PC-3 (cell line): ENCODE measurements around the gene GBX2. TPM values are rescaled to one million over a fixed set of nuclear protein-coding genes. Genes with fewer than 3 reads are reported as not detected.

Source experiments
- ATAC-seq: fragments of 200-7000 bp; cut with Tn5 transposase; 2 replicates; pipeline ENCODE4 v1.9.1; 2020; ENCODE audit warnings: mild to moderate bottlenecking, moderate library complexity
- BruUV-seq: library from RNA; stranded (reverse); fragments of 400-500 nt; replicated peaks from 2 replicates; lab custom pipeline; 2021; lab: Mats Ljungman, UMichigan
- CTCF ChIA-PET: fragments of 300-600 bp; sonication (Branson Sonifier 250); formaldehyde crosslinking; loops from one replicate; lab custom pipeline; 2022; ENCODE audit warnings: antibody characterized with exemption; lab: Charles Lee
- POLR2A ChIA-PET: fragments of 300-600 bp; sonication (Branson Sonifier 250); formaldehyde crosslinking; loops from one replicate; lab custom pipeline; 2022; ENCODE audit warnings: antibody characterized with exemption; ENCODE audit not compliant: unreplicated experiment; lab: Charles Lee
- DNase-seq: peaks from one replicate; pipeline ENCODE4 v3.0.0-alpha.2; 2015
- H2AFZ ChIP-seq: fragments of 300-600 bp; sonication (generic); 2 replicates; pipeline ENCODE4 v1.6.0; 2016; ENCODE audit warnings: antibody characterized with exemption, low read length
- H3F3A ChIP-seq: fragments of 300-600 bp; sonication (generic); one replicate; pipeline ENCODE4 v1.6.0; 2017; ENCODE audit warnings: antibody characterized with exemption, low read length, control low read depth, mild to moderate bottlenecking; ENCODE audit not compliant: unreplicated experiment
- H3K27ac ChIP-seq: fragments of 300-600 bp; sonication (generic); 2 replicates; pipeline ENCODE4 v1.5.1; 2016; ENCODE audit warnings: mild to moderate bottlenecking, low read length
- H3K27me3 ChIP-seq: fragments of 300-600 bp; sonication (generic); 2 replicates; pipeline ENCODE4 v1.6.1; 2016; ENCODE audit warnings: low read length, mixed read lengths
- H3K36me3 ChIP-seq: fragments of 300-600 bp; sonication (generic); 2 replicates; pipeline ENCODE4 v1.6.1; 2016; ENCODE audit warnings: low read depth, mixed run types, low read length, mixed read lengths
- H3K4me1 ChIP-seq: fragments of 300-600 bp; sonication (generic); 2 replicates; pipeline ENCODE4 v1.5.1; 2016; ENCODE audit warnings: low read length; ENCODE audit not compliant: insufficient read depth
- H3K4me2 ChIP-seq: fragments of 300-600 bp; sonication (generic); 2 replicates; pipeline ENCODE4 v1.6.0; 2016; ENCODE audit warnings: low read length
- H3K4me3 ChIP-seq: fragments of 300-600 bp; sonication (generic); 2 replicates; pipeline ENCODE4 v1.5.1; 2016; ENCODE audit warnings: mild to moderate bottlenecking, low read length, mixed read lengths
- H3K79me2 ChIP-seq: fragments of 300-600 bp; sonication (generic); 2 replicates; pipeline ENCODE4 v1.6.1; 2017; ENCODE audit warnings: low read length, mixed read lengths
- H3K9ac ChIP-seq: fragments of 300-600 bp; sonication (generic); 2 replicates; pipeline ENCODE4 v1.6.0; 2016; ENCODE audit warnings: mild to moderate bottlenecking, low read length
- H3K9me2 ChIP-seq: fragments of 300-600 bp; sonication (generic); replicated peaks from 2 replicates; pipeline ENCODE4 v1.6.1; 2016; ENCODE audit warnings: mixed run types, low read length, mixed read lengths
- H3K9me3 ChIP-seq: fragments of 300-600 bp; sonication (generic); 2 replicates; pipeline ENCODE4 v1.6.1; 2016; ENCODE audit warnings: low read length, mixed read lengths
- H4K20me1 ChIP-seq: fragments of 300-600 bp; sonication (generic); 2 replicates; pipeline ENCODE4 v1.6.1; 2016; ENCODE audit warnings: low read length, mixed read lengths
- CTCF ChIP-seq: fragments of 300-600 bp; sonication (generic); conservative IDR thresholded peaks from 2 replicates; pipeline ENCODE4 v1.5.1; 2017; ENCODE audit warnings: antibody characterized with exemption, low read depth, mild to moderate bottlenecking, low read length
- EZH2 ChIP-seq: fragments of 300-600 bp; sonication (generic); IDR thresholded peaks from one replicate; pipeline ENCODE4 v1.6.1; 2017; ENCODE audit warnings: antibody characterized with exemption, mild to moderate bottlenecking, low read length; ENCODE audit not compliant: unreplicated experiment
- EZH2phosphoT487 ChIP-seq: fragments of 300-600 bp; sonication (generic); IDR thresholded peaks from 2 replicates; pipeline ENCODE4 v1.6.1; 2018; ENCODE audit warnings: mild to moderate bottlenecking, antibody characterized with exemption, low read length, borderline replicate concordance
- intact Hi-C: fragments of 100-400 bp; cut with micrococcal nuclease; formaldehyde crosslinking; loops from 2 replicates; pipeline ENCODE4 v1.9.0; 2023
- total RNA-seq: library from RNA; depleted of rRNA; stranded (reverse); fragments of >200 nt; gene quantifications from 2 replicates; pipeline ENCODE4 v1.2.3, GENCODE V29; 2014

GBX2 gene
- total RNA-seq, 1 experiment from 2014 or later, result 30.5 TPM

DNA sequence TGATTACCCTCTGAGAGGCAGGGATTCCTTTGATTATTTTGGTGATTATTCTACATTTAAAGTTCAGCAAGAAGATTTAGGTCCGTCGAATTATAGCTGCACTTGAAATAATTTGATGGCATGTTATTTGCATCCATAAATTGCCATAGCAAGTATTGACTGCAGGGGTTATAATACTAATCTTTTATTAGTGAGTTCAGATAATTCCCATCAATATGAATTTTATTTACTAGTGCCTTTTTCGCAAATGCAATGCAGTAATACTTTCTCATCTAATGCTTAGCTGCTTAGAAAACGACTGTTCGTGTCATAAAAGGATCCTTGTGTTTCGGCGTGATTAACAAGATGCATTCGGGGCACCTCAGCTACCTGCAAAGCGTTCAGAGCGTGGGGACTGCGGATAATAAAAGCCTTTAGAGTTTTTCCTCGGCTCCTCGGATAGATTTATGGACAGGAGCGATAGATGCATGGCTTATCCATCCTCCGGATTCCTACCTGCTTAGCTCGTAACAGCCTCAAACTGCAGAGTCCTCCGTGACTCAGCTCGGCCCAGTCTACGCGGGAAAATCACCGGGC, 2.5 kb upstream of the GBX2 start:
- H3K4me1 ChIP-seq, result peaks cover 12% of the 10 kb centered on the region
- BruUV-seq, result no TSS peak
- DNase-seq, result no peak
- H3K27ac ChIP-seq, result no peak overlapping the region
- ATAC-seq, result no peak
- H3K9ac ChIP-seq, result no peak overlapping the region
- H3F3A ChIP-seq, result no peaks in the 10 kb centered on the region
- H3K79me2 ChIP-seq, result peaks cover 30% of the 10 kb centered on the region
- no peaks in the 10 kb centered on the region for H3K27me3 ChIP-seq
- ChIA-PET CTCF (no interaction called here), POLR2A (no interaction called here)
- H3K36me3 ChIP-seq, result no peaks in the 10 kb centered on the region
- no peak overlapping the region for H2AFZ ChIP-seq
- no peak for TF ChIP-seq CTCF
- TF ChIP-seq EZH2phosphoT487, result no peak
- TF ChIP-seq EZH2, result no peak
- H4K20me1 ChIP-seq, result no peaks in the 10 kb centered on the region
- intact Hi-C loops, result no loop called here
- no peaks in the 10 kb centered on the region for H3K9me3 ChIP-seq
- H3K9me2 ChIP-seq, result no peaks in the 10 kb centered on the region
- H3K4me2 ChIP-seq, result no peak overlapping the region
- H3K4me3 ChIP-seq, result no peak overlapping the region

DNA sequence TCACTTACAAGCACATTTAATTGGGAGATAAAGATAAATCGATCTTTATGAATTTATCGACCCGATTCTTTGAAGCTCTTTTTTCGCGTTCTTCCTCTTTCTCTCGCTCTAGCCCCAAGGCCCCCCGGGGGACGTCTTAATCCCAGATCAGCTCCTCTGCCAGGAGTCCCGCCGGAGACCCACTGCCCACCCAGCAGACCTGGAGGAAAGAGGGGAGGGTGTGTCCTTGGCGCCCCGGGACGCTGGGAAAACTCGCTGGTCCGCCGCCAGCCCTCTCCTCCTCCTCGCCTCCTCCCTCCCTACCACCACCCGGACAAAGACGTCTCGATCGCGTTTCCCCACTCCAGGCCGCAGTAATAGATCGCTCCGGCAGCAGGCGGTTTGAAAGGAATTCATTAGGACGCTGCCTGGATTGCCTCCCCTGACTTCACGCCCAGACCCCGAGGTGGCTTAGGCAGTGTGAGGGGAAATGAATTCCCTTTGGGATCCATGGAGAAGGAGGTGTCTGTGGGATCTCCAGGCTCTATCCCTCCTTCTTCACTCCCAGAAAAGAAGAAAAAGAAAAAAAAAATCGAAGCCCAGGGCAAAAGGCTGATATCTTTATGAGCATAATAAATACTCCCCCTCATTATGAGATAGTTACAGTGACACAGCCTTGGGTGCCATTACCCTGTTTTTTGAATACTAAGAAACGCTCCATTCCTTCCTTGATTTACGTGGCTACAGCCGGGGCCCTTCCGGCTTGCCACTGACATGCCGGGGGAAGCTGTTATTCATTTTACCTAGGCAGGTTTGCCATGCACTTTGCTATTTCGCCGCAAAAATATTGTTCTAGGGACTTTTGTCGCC, 1.8 kb upstream of the GBX2 start:
- no peaks in the 10 kb centered on the region for H3K36me3 ChIP-seq
- H3K27ac ChIP-seq, result no peak overlapping the region
- no peak for TF ChIP-seq EZH2
- TF ChIP-seq EZH2phosphoT487, result no peak
- TF ChIP-seq CTCF, result no peak
- H3K79me2 ChIP-seq, result peaks cover 37% of the 10 kb centered on the region
- CTCF ChIA-PET, result interaction anchor here (0.8 kb wide), 1 partner anchor 10 kb away, joined by 5 read pairs; no protein-coding TSS in a partner anchor
- no peaks in the 10 kb centered on the region for H3K27me3 ChIP-seq
- peaks cover 10% of the 10 kb centered on the region for H3K4me1 ChIP-seq
- H3K9me3 ChIP-seq, result no peaks in the 10 kb centered on the region
- peak overlapping the region; percentile 66; the same call in 1 of the 2 replicates for H3K9ac ChIP-seq
- H4K20me1 ChIP-seq, result no peaks in the 10 kb centered on the region
- BruUV-seq, result no TSS peak
- POLR2A ChIA-PET, result no interaction called here
- peak overlapping the region; percentile 91 for H3K4me3 ChIP-seq
- H3K4me2 ChIP-seq, result peak overlapping the region; percentile 99
- intact Hi-C loops, result loop anchor here (5.0 kb wide), 1 partner anchor 123 kb away; no protein-coding TSS in a partner anchor
- H3K9me2 ChIP-seq, result no peaks in the 10 kb centered on the region
- no peak for DNase-seq
- H3F3A ChIP-seq, result no peaks in the 10 kb centered on the region
- H2AFZ ChIP-seq, result peak overlapping the region; percentile 92
- ATAC-seq, result no peak
